Transverse colon (tissue), 4 donors: ENCODE data around the gene FAM20C. TPM values are rescaled to one million over a fixed set of nuclear protein-coding genes. Genes with fewer than 3 reads are reported as not detected.

Experiments used
- DNase-seq: peaks from one replicate; pipeline ENCODE4 v3.0.0-alpha.2; 2019
- H3K27ac ChIP-seq, 4 donors: fragments of 200-600 bp; sonication (generic); 2 replicates each; pipeline ENCODE4 v1.5.1; 2016 to 2018; ENCODE audit warnings: inconsistent platforms in 4 of 4
- H3K27me3 ChIP-seq: fragments of 200-600 bp; sonication (generic); 2 replicates; pipeline ENCODE4 v1.5.1; 2017; ENCODE audit warnings: inconsistent platforms
- H3K36me3 ChIP-seq, 4 donors: fragments of 200-600 bp; sonication (generic); 2 replicates each; pipeline ENCODE4 v1.5.1; 2017 to 2019; ENCODE audit warnings: inconsistent platforms in 4 of 4
- H3K4me1 ChIP-seq, 4 donors: fragments of 200-600 bp; sonication (generic); 2 replicates each; pipeline ENCODE4 v1.5.1; 2017 to 2020; ENCODE audit warnings: inconsistent platforms in 4 of 4
- H3K4me3 ChIP-seq, 4 donors: fragments of 200-600 bp; sonication (generic); 1 replicate in 1 of 4; 2 replicates in 3 of 4; pipeline versions ENCODE4 v1.5.1 to v1.6.1; 2017 to 2019; ENCODE audit warnings: inconsistent platforms in 4 of 4
- H3K9me3 ChIP-seq, 2 donors: fragments of 200-600 bp; sonication (generic); 2 replicates each; pipeline ENCODE4 v1.5.1; 2017 to 2019; ENCODE audit warnings: inconsistent platforms in 2 of 2
- CTCF ChIP-seq, 5 experiments: fragments of 200-600 bp in 3 of 5; fragments of 450-650 bp in 2 of 5; sonication (generic) in 3 of 5; IDR thresholded peaks; 1 replicate in 2 of 5; 2 replicates in 3 of 5; pipeline ENCODE4 v1.5.1; 2016 to 2017; ENCODE audit warnings: antibody characterized with exemption in 5 of 5, inconsistent platforms in 3 of 5, mild to moderate bottlenecking in 2 of 5, moderate library complexity in 1 of 5
- EP300 ChIP-seq: sonication (generic); formaldehyde crosslinking; IDR thresholded peaks from one replicate; pipeline ENCODE4 v1.6.1; 2017; ENCODE audit warnings: antibody characterized with exemption, low read depth
- POLR2A ChIP-seq: fragments of 450-650 bp; IDR thresholded peaks from one replicate; pipeline ENCODE4 v1.6.1; 2016; ENCODE audit warnings: antibody characterized with exemption, mild to moderate bottlenecking, moderate library complexity
- POLR2AphosphoS5 ChIP-seq, 3 donors: sonication (generic); formaldehyde crosslinking; IDR thresholded peaks; one replicate each; pipeline ENCODE4 v1.6.1; 2016; ENCODE audit warnings: antibody characterized with exemption in 3 of 3
- WGBS, 2 donors: methylation state at CpG; one replicate each; pipeline ENCODE4 v1.1.5; 2018; ENCODE audit warnings: low coverage in 1 of 2; 5-methylcytosine and 5-hydroxymethylcytosine counted together
- in situ Hi-C, 4 donors: fragments of 200-750 bp; cut with MboI; loops; one replicate each; pipeline versions ENCODE4 v1.15.0 to v1.15.1; 2017; ENCODE audit warnings: low sequenced_read_pairs in 3 of 4, low pct_ligation_motif_present in 1 of 4, low pct_unique_long_range_greater_than_20kb in 1 of 4
- intact Hi-C: fragments of 100-400 bp; cut with DNase I; formaldehyde crosslinking; loops from one replicate; pipeline ENCODE4 v1.15.1; 2023; ENCODE audit warnings: low total_unique reads
- total RNA-seq, 4 donors: library from RNA; depleted of rRNA; stranded (reverse); fragments of >200 nt; gene quantifications; one replicate each; pipeline ENCODE4 v1.1.0, GENCODE V29; 2016

Gene FAM20C
- total RNA-seq, 4 donors from 2014 or later = 10.5 to 62.3 (median 23.5) TPM

DNA sequence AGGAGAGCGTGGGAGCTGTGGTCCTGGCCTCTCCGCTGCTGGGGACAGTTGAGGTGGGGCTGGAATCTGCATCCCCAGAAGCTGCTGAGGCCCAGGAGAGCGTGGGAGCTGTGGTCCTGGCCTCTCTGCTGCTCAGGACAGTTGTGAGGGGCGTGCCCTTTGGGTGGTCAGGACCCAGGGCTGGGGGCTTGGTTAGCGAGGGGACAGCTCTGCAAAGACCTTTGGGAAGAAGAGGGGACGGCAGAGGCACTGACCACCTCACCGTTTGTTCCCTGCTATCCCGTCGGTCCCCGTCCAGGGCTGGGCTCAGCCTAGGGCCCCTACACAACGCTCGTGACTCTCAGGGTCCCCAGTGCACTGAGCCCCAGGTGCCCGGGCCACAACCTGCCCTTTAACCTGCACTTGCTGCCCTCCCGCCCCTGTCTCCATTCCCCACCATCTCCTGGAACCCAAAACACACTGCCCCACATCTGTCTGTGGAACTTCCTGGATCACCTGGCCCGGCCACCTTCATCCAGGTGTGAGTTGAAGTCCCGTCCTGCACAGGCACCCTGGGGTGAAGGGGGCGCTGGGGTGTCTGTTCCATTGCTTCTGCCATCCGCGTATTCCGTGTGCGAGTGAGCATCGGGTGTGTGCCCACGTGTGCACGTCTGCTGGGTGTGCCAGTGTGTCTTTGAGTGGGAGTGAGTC lies 111.7 kb downstream of the FAM20C start:
- Histone ChIP-seq H3K27me3 (no peaks in the 10 kb centered on the region), H3K36me3 (no peaks in the 10 kb centered on the region), H3K4me3 (no peak overlapping the region), H3K9me3 (no peaks in the 10 kb centered on the region), H3K4me1 (no peaks in the 10 kb centered on the region), H3K27ac (no peak overlapping the region)
- TF ChIP-seq POLR2A = no peak
- TF ChIP-seq POLR2AphosphoS5 (IDR thresholded peaks at IDR 0.05) = no peak
- TF ChIP-seq EP300 = no peak
- no peak for TF ChIP-seq CTCF (IDR thresholded peaks at IDR 0.05)
- WGBS, 2 donors = 88% methylated on average over 24 of the region's 24 CpGs; no CpG with 5 or more reads in 1 of the 2 donors
- in situ Hi-C loops (no loop called here), intact Hi-C loops (no loop called here)
- no peak for DNase-seq

- 82 to 86% methylated on average over 6 to 19 of the region's 19 CpGs for WGBS, 2 donors
Observed at GRCh38 chr7:304574-305409, 112.4 kb downstream of the FAM20C start.

GRCh38 chr7:305410-306151 lies 113.2 kb downstream of the FAM20C start:
- TF ChIP-seq POLR2A = no peak
- TF ChIP-seq CTCF (IDR thresholded peaks at IDR 0.05) = no peak
- no peak for TF ChIP-seq POLR2AphosphoS5 (IDR thresholded peaks at IDR 0.05)
- no peak for TF ChIP-seq EP300
- Histone ChIP-seq H3K4me1 (no peaks in the 10 kb centered on the region), H3K36me3 (no peaks in the 10 kb centered on the region), H3K9me3 (no peaks in the 10 kb centered on the region), H3K27me3 (no peaks in the 10 kb centered on the region), H3K4me3 (no peak overlapping the region), H3K27ac (no peak overlapping the region)
- in situ Hi-C loops (no loop called here), intact Hi-C loops (no loop called here)
- 89% methylated on average over 34 of the region's 35 CpGs; no CpG with 5 or more reads in 1 of the 2 donors for WGBS, 2 donors
- no peak for DNase-seq

More at GRCh38 chr7:304574-305409, 112.4 kb downstream of the FAM20C start:
- H3K4me3 ChIP-seq = no peak overlapping the region
- in situ Hi-C loops = no loop called here
- intact Hi-C loops = no loop called here
- no peak for DNase-seq
- no peaks in the 10 kb centered on the region for H3K27me3 ChIP-seq
- no peaks in the 10 kb centered on the region for H3K36me3 ChIP-seq
- TF ChIP-seq CTCF (IDR thresholded peaks at IDR 0.05) (no peak), EP300 (no peak), POLR2A (no peak), POLR2AphosphoS5 (IDR thresholded peaks at IDR 0.05) (no peak)
- H3K4me1 ChIP-seq = no peaks in the 10 kb centered on the region
- no peaks in the 10 kb centered on the region for H3K9me3 ChIP-seq
- H3K27ac ChIP-seq = no peak overlapping the region

- Histone ChIP-seq H3K36me3 (no peaks in the 10 kb centered on the region), H3K4me3 (no peak overlapping the region), H3K27ac (no peak overlapping the region), H3K4me1 (no peaks in the 10 kb centered on the region), H3K9me3 (no peaks in the 10 kb centered on the region), H3K27me3 (no peaks in the 10 kb centered on the region)
- WGBS, 2 donors = 68 to 70% methylated on average over 1 to 3 of the region's 3 CpGs
- intact Hi-C loops (no loop called here), in situ Hi-C loops (no loop called here)
- no peak for DNase-seq
- TF ChIP-seq POLR2AphosphoS5 (IDR thresholded peaks at IDR 0.05) (no peak), CTCF (IDR thresholded peaks at IDR 0.05) (no peak), POLR2A (no peak), EP300 (no peak)
Observed at GRCh38 chr7:307970-308369, 115.6 kb downstream of the FAM20C start.
